22Rv1 (cell line): ENCODE data around the gene TNFSF9.

Experiments
- CTCF ChIP-seq: fragments of 450-650 bp; IDR thresholded peaks from 2 replicates; pipeline ENCODE4 v1.5.1; 2017; ENCODE audit warnings: mild to moderate bottlenecking
- ZFX ChIP-seq: fragments of 450-650 bp; IDR thresholded peaks from 2 replicates; pipeline ENCODE4 v1.6.1; 2017; ENCODE audit warnings: antibody characterized with exemption, borderline replicate concordance

GRCh38 chr19:6568010-6568526 is 37.2 kb downstream of the TNFSF9 start:
- TF ChIP-seq CTCF (no peak), ZFX (no peak)
